Pancreas (tissue), 10 donors: ENCODE results near the gene ZFHX2. TPM values are rescaled to one million over a fixed set of nuclear protein-coding genes. Genes with fewer than 3 reads are reported as not detected.
"Not testable (repeated sequence)": the region's sequence is repeated elsewhere in the genome, so short reads cannot be mapped to it uniquely, and the experiment has no call there.

Source experiments
- ATAC-seq, 4 donors: fragments of 200-7000 bp; cut with Tn5 transposase; one replicate each; pipeline versions ENCODE4 v1.8.0 to v1.9.1; 2020; ENCODE audit warnings: mild to moderate bottlenecking in 4 of 4, moderate library complexity in 4 of 4
- DNase-seq, 6 donors: peaks; one replicate each; pipeline ENCODE4 v3.0.0-alpha.2; 2020
- FAIRE-seq: peaks from 2 replicates; lab custom pipeline; 2012; peaks lifted over from hg19 to GRCh38; lab: Jason Lieb, UNC
- H3K27ac ChIP-seq, 4 donors: fragments of 200-600 bp; sonication (generic); 1 replicate in 3 of 4; 2 replicates in 1 of 4; pipeline versions ENCODE4 v1.5.0 to v1.8.0; 2020
- H3K27me3 ChIP-seq, 4 donors: fragments of 200-600 bp; one replicate each; pipeline ENCODE4 v1.8.0; 2021
- H3K36me3 ChIP-seq, 3 donors: fragments of 200-600 bp; sonication (generic) in 1 of 3; one replicate each; pipeline versions ENCODE4 v1.5.0 to v1.8.0; 2020 to 2021
- H3K4me1 ChIP-seq, 3 donors: fragments of 200-600 bp; one replicate each; pipeline ENCODE4 v1.8.0; 2021
- H3K4me3 ChIP-seq, 4 donors: fragments of 200-600 bp; sonication (generic) in 2 of 4; one replicate each; pipeline versions ENCODE4 v1.5.0 to v1.8.0; 2020 to 2021
- H3K9me3 ChIP-seq, 4 donors: fragments of 200-600 bp; one replicate each; pipeline ENCODE4 v1.8.0; 2021
- CTCF ChIP-seq, 4 donors: fragments of 200-600 bp; sonication (generic) in 3 of 4; IDR thresholded peaks; one replicate each; pipeline versions ENCODE4 v1.5.0 to v1.8.0; 2021; ENCODE audit warnings: antibody characterized with exemption in 4 of 4
- WGBS, 2 donors: extraction: QIAGEN DNeasy Blood & Tissue Kit; methylation state at CpG; one replicate each; pipeline ENCODE4 v1.1.7; 2013; 5-methylcytosine and 5-hydroxymethylcytosine counted together
- intact Hi-C, 3 donors: fragments of 100-400 bp; cut with DNase I; formaldehyde crosslinking; loops; one replicate each; pipeline versions ENCODE4 v1.11.1 to v1.14.2; 2022
- polyA plus RNA-seq, 2 donors: library from polyadenylated mRNA; stranded (reverse); fragments of 200-250 nt; gene quantifications; one replicate each; pipeline ENCODE4 v1.2.3, GENCODE V29; 2013
- total RNA-seq, 6 donors: library from RNA; stranded (reverse); fragmentation: NEBNext Ultra II Directional in 4 of 6; extraction: Animal tissue kit (Norgen Biotek cat#: 25700) in 4 of 6; gene quantifications; one replicate each; pipeline versions ENCODE4 v1.2.1 to v1.2.4, GENCODE V29; 2021 to 2023
- donor health status: healthy with polysubstance abuse.
- donor health status: DM: no; HTN: no; CAD: no; lungs with moderate emphysema.
- donor health status: DM: no; HTN: no; CAD: no.
- donor health status: control.
- donor health status: control.
- donor health status: Bipolar disorder and iron deficiency.
- donor health status: DM: yes; HTN: yes; CAD: no.
- donor health status: DM: no; HTN: no; CAD: no.
- donor health status: DM: no; HTN: no; CAD: no.
- donor health status: DM: yes; HTN: yes; CAD: no.

Gene ZFHX2
- total and polyA plus RNA-seq, 8 donors: 0.63 to 3.8 (median 1.2) TPM

- no peak overlapping the region for H3K4me3 ChIP-seq
- TF ChIP-seq CTCF (IDR thresholded peaks at IDR 0.05): no peak
- no peaks in the 10 kb centered on the region for H3K27me3 ChIP-seq
- DNase-seq (no peak), FAIRE-seq (no peak), ATAC-seq (peak in 1 of 4 donors; percentile 6)
- H3K4me1 ChIP-seq: peaks cover 0 to 5% (median 0%) of the 10 kb centered on the region in 3 donors
- H3K27ac ChIP-seq: peak overlapping the region in 2 of 4 donors; percentile 63 to 76
- intact Hi-C loops: loop anchor here in 1 of 3 donors (10.0 kb wide), 1 partner anchor 315 kb away; no protein-coding TSS in a partner anchor
- 93 to 97% methylated on average over 2 of the region's 2 CpGs for WGBS, 2 donors
- no peaks in the 10 kb centered on the region for H3K9me3 ChIP-seq
- H3K36me3 ChIP-seq: no peaks in the 10 kb centered on the region
Observed at GRCh38 chr14:23589606-23590005, 38.0 kb upstream of the ZFHX2 start.

GRCh38 chr14:23588884-23589598 is 37.5 kb upstream of the ZFHX2 start:
- intact Hi-C loops: loop anchor here in 1 of 3 donors (10.0 kb wide), 1 partner anchor 316 kb away; no protein-coding TSS in a partner anchor
- 13 to 17% methylated on average over 5 of the region's 5 CpGs for WGBS, 2 donors
- H3K27ac ChIP-seq: peak overlapping the region in 2 of 4 donors; percentile 63 to 76

GRCh38 chr14:23584527-23585203 is 33.1 kb upstream of the ZFHX2 start:
- not testable (repeated sequence) for H3K27me3 ChIP-seq, H3K4me1 ChIP-seq, H3K27ac ChIP-seq, H3K36me3 ChIP-seq, DNase-seq, H3K4me3 ChIP-seq, H3K9me3 ChIP-seq, ATAC-seq, FAIRE-seq
- intact Hi-C loops: loop anchor here in 1 of 3 donors (10.0 kb wide), 1 partner anchor 320 kb away; no protein-coding TSS in a partner anchor
- 86 to 87% methylated on average over 17 to 24 of the region's 26 CpGs for WGBS, 2 donors

More at GRCh38 chr14:23588884-23589598, 37.5 kb upstream of the ZFHX2 start:
- ATAC-seq: peak; percentile 99 to 100 (median 100)
- no peak for FAIRE-seq
- H3K36me3 ChIP-seq: no peaks in the 10 kb centered on the region
- DNase-seq: peak; percentile 90 to 97 (median 95)
- no peaks in the 10 kb centered on the region for H3K27me3 ChIP-seq
- TF ChIP-seq CTCF (IDR thresholded peaks at IDR 0.05): peak; percentile 61 to 86 (median 80)
- no peaks in the 10 kb centered on the region for H3K9me3 ChIP-seq
- H3K4me1 ChIP-seq: peaks cover 0 to 5% (median 0%) of the 10 kb centered on the region in 3 donors
- H3K4me3 ChIP-seq: no peak overlapping the region

- not testable (repeated sequence) for FAIRE-seq, H3K27ac ChIP-seq, ATAC-seq, H3K27me3 ChIP-seq, H3K9me3 ChIP-seq, DNase-seq, H3K4me3 ChIP-seq, H3K36me3 ChIP-seq, H3K4me1 ChIP-seq
- WGBS, 2 donors: 84 to 91% methylated on average over 22 to 24 of the region's 25 CpGs
- intact Hi-C loops: loop anchor here in 1 of 3 donors (10.0 kb wide), 1 partner anchor 321 kb away; no protein-coding TSS in a partner anchor
Observed at GRCh38 chr14:23583761-23584526, 32.4 kb upstream of the ZFHX2 start.

GRCh38 chr14:23582906-23583760 is 31.6 kb upstream of the ZFHX2 start:
- no peaks in the 10 kb centered on the region for H3K27me3 ChIP-seq
- DNase-seq (no peak), FAIRE-seq (no peak), ATAC-seq (no peak)
- 89 to 90% methylated on average over 3 of the region's 3 CpGs for WGBS, 2 donors
- no peak for TF ChIP-seq CTCF (IDR thresholded peaks at IDR 0.05)
- H3K4me1 ChIP-seq: no peaks in the 10 kb centered on the region
- no peak overlapping the region for H3K4me3 ChIP-seq
- no peak overlapping the region for H3K27ac ChIP-seq
- intact Hi-C loops: loop anchor here in 1 of 3 donors (10.0 kb wide), 1 partner anchor 322 kb away; no protein-coding TSS in a partner anchor
- H3K9me3 ChIP-seq: no peaks in the 10 kb centered on the region
- H3K36me3 ChIP-seq: no peaks in the 10 kb centered on the region
